Measurements from ENCODE around the gene RASA3.
"Not testable (repeated sequence)": the region's sequence is repeated elsewhere in the genome, so short reads cannot be mapped to it uniquely, and the experiment has no call there.

Gene RASA3

GRCh38 chr13:114077933-114078325 is 54.5 kb downstream of the RASA3 start:
- DNase-seq: no peak

- no peak for DNase-seq
Observed at GRCh38 chr13:114077099-114077932, 55.1 kb downstream of the RASA3 start.

- no peak for DNase-seq
Observed at GRCh38 chr13:114076329-114077090, 55.9 kb downstream of the RASA3 start.

GRCh38 chr13:114075811-114076210 is 56.6 kb downstream of the RASA3 start:
- DNase-seq: not testable (repeated sequence)

- DNase-seq: no peak
Observed at GRCh38 chr13:114074671-114075315, 57.6 kb downstream of the RASA3 start.

GRCh38 chr13:114073881-114074612 is 58.4 kb downstream of the RASA3 start:
- DNase-seq: no peak

GRCh38 chr13:114072421-114072820 is 60.0 kb downstream of the RASA3 start:
- DNase-seq: no peak

- no peak for DNase-seq
Observed at GRCh38 chr13:114071991-114072390, 60.4 kb downstream of the RASA3 start.

GRCh38 chr13:114071410-114071809 is 61.0 kb downstream of the RASA3 start:
- DNase-seq: no peak

- no peak for DNase-seq
Observed at GRCh38 chr13:114070098-114070799, 62.2 kb downstream of the RASA3 start.

GRCh38 chr13:114069376-114070097 is 62.9 kb downstream of the RASA3 start:
- DNase-seq: no peak

- no peak for DNase-seq
Observed at GRCh38 chr13:114068656-114069318, 63.6 kb downstream of the RASA3 start.

GRCh38 chr13:114067886-114068651 is 64.4 kb downstream of the RASA3 start:
- DNase-seq: peak in 1 of 5 donors; percentile 32

- peak in 1 of 5 donors; percentile 49 for DNase-seq
Observed at GRCh38 chr13:114067381-114067885, 65.0 kb downstream of the RASA3 start.

- no peak for DNase-seq
Observed at GRCh38 chr13:114066956-114067355, 65.5 kb downstream of the RASA3 start.

GRCh38 chr13:114065926-114066774 is 66.3 kb downstream of the RASA3 start:
- no peak for DNase-seq

GRCh38 chr13:114065141-114065925 is 67.1 kb downstream of the RASA3 start:
- DNase-seq: peak; percentile 36 to 72 (median 52)
